Fibroblast of lung (primary cell): ENCODE measurements around the gene HAVCR2. TPM values are rescaled to one million over a fixed set of nuclear protein-coding genes. Genes with fewer than 3 reads are reported as not detected.

Experiments used
- DNase-seq, 2 donors: peaks; one replicate each; pipeline versions ENCODE4 v3.0.0 to v3.0.0-alpha.2; 2010; ENCODE audit warnings: low read depth in 2 of 2
- H2AFZ ChIP-seq: 2 replicates; pipeline ENCODE4 v1.5.1; 2012; ENCODE audit warnings: low read length, control low read depth, inconsistent platforms
- H3K27ac ChIP-seq: 2 replicates; pipeline ENCODE4 v1.5.1; 2011; ENCODE audit warnings: low read length, control low read depth; ENCODE audit not compliant: insufficient read depth
- H3K27me3 ChIP-seq: 2 replicates; pipeline ENCODE4 v1.5.1; 2011; ENCODE audit warnings: mild to moderate bottlenecking, low read length; ENCODE audit not compliant: control insufficient read depth, insufficient read depth
- H3K36me3 ChIP-seq: 2 replicates; pipeline ENCODE4 v1.5.1; 2011; ENCODE audit warnings: low read length; ENCODE audit not compliant: control insufficient read depth, insufficient read depth
- H3K4me1 ChIP-seq: 2 replicates; pipeline ENCODE4 v1.5.1; 2011; ENCODE audit warnings: low read length; ENCODE audit not compliant: control insufficient read depth, insufficient read depth; ENCODE audit errors: extremely low read depth
- H3K4me2 ChIP-seq: 2 replicates; pipeline ENCODE4 v1.5.1; 2011; ENCODE audit warnings: low read length, control low read depth; ENCODE audit not compliant: insufficient read depth; ENCODE audit errors: extremely low read depth
- H3K4me3 ChIP-seq, 4 experiments: fragments of 200-600 bp in 1 of 4; sonication (generic) in 1 of 4; replicated peaks in 1 of 4; 2 replicates each; pipeline ENCODE4 v1.5.1; 2011 to 2016; ENCODE audit warnings: low read length in 4 of 4, low read depth in 3 of 4, mild to moderate bottlenecking in 3 of 4, control low read depth in 2 of 4, inconsistent platforms in 1 of 4, mixed read lengths in 1 of 4; ENCODE audit not compliant: insufficient read depth in 1 of 4; ENCODE audit errors: control extremely low read depth in 1 of 4
- H3K79me2 ChIP-seq: 2 replicates; pipeline ENCODE4 v1.5.1; 2012; ENCODE audit warnings: mild to moderate bottlenecking, low read length, inconsistent platforms; ENCODE audit not compliant: control insufficient read depth, insufficient read depth
- H3K9ac ChIP-seq: 2 replicates; pipeline ENCODE4 v1.5.1; 2011; ENCODE audit warnings: mild to moderate bottlenecking, low read length, control low read depth; ENCODE audit not compliant: insufficient read depth
- H3K9me3 ChIP-seq: 2 replicates; pipeline ENCODE4 v1.5.1; 2012; ENCODE audit warnings: low read depth, low read length; ENCODE audit not compliant: control insufficient read depth, insufficient read depth
- H4K20me1 ChIP-seq: 2 replicates; pipeline ENCODE4 v1.5.1; 2011; ENCODE audit warnings: low read length; ENCODE audit not compliant: control insufficient read depth, insufficient read depth; ENCODE audit errors: extremely low read depth
- EZH2 ChIP-seq: IDR thresholded peaks from 2 replicates; pipeline ENCODE4 v1.5.1; 2012; ENCODE audit warnings: low read length, control low read depth, mild to moderate bottlenecking; ENCODE audit errors: missing control alignments
- polyA plus RNA-seq, 2 donors: library from polyadenylated mRNA; depleted of rRNA in 1 of 2; stranded (reverse) in 1 of 2; unstranded in 1 of 2; fragments of >200 nt; gene quantifications; 2 replicates each; pipeline ENCODE4 v1.2.1, GENCODE V29; 2011 to 2012; ENCODE audit warnings: missing spikeins in 1 of 2
- total RNA-seq: library from RNA; depleted of rRNA; stranded (reverse); fragments of >200 nt; gene quantifications from 2 replicates; pipeline ENCODE4 v1.2.1, GENCODE V29; 2014
- TF ChIP-seq, protein P1 (sequence below), 2 donors: IDR thresholded peaks in 1 of 2; conservative IDR thresholded peaks in 1 of 2; 1 replicate in 1 of 2; 2 replicates in 1 of 2; pipeline ENCODE4 v1.5.1; 2011 to 2012; ENCODE audit warnings: low read length in 2 of 2, control low read depth in 1 of 2, inconsistent platforms in 1 of 2, low read depth in 1 of 2, mild to moderate bottlenecking in 1 of 2

Gene HAVCR2
- total and polyA plus RNA-seq, 2 donors (not counting 1 experiment from before 2014, with no cell fraction given) = 0.56 to 2.5 TPM

DNA sequence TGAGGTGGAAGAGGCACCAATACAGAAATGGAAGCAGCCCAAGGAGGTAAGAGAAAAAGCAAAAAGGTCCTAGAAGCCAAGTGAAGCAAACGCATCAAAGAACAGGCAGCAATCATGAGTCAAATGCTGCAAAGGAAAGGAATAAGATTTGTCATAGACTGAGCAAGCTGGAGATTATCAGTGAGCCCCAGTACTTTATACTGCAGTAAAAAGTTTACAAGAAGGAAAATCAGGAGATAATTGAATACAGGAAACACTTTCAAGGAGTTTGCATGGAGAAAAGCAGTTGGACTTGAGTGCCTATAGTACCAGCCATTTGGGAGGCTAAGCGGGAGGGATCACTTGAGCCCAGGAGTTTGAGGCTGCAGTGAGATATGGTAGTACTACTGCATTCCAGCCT lies 42.8 kb downstream of the HAVCR2 start:
- Histone ChIP-seq H3K36me3 (no peaks in the 10 kb centered on the region), H3K79me2 (no peaks in the 10 kb centered on the region), H3K9me3 (no peaks in the 10 kb centered on the region), H3K4me2 (no peak overlapping the region), H3K4me1 (no peaks in the 10 kb centered on the region), H3K9ac (no peak overlapping the region), H3K27me3 (no peaks in the 10 kb centered on the region), H2AFZ (no peak overlapping the region), H4K20me1 (no peaks in the 10 kb centered on the region), H3K27ac (no peak overlapping the region), H3K4me3 (no peak overlapping the region)
- no peak for DNase-seq
- TF ChIP-seq, protein P1, sequence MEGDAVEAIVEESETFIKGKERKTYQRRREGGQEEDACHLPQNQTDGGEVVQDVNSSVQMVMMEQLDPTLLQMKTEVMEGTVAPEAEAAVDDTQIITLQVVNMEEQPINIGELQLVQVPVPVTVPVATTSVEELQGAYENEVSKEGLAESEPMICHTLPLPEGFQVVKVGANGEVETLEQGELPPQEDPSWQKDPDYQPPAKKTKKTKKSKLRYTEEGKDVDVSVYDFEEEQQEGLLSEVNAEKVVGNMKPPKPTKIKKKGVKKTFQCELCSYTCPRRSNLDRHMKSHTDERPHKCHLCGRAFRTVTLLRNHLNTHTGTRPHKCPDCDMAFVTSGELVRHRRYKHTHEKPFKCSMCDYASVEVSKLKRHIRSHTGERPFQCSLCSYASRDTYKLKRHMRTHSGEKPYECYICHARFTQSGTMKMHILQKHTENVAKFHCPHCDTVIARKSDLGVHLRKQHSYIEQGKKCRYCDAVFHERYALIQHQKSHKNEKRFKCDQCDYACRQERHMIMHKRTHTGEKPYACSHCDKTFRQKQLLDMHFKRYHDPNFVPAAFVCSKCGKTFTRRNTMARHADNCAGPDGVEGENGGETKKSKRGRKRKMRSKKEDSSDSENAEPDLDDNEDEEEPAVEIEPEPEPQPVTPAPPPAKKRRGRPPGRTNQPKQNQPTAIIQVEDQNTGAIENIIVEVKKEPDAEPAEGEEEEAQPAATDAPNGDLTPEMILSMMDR (conservative IDR thresholded peaks at IDR 0.05 in 1 of 2, IDR thresholded peaks at IDR 0.05 in 1 of 2; ENCODE audit: low read depth in 1 of 2, low read length in 2 of 2) = no peak
- no peak for TF ChIP-seq EZH2

DNA sequence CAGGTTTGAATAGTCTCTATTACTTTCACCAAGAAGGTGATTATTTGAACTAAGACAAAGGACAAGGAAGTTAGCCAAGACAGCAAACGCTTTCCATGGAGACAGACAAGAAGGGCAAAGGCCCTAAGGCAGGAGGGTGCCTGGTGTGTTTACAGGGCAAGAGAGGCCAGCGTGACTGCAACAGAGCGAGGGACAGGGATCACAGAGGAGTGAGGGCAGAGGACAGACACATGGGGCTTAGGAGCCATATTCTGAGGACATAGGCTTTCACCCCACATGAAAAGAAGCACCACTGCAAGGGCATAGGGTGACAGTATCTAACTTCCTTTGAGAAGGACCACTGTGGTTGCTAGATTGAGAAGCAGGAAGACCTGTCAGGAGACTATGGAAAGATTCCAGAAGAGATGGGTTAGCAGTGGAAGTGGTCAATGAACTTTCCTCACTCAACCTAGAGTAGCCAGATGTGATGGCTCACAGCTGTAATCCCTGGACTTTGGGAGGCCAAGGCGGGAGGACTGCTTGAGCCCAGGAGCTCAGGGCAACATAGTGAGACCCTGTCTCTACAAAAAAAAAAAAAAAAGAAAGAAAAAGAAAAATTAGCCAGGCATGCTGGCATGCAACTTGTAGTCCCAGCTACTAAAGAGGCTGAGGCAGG lies 44.9 kb downstream of the HAVCR2 start:
- H3K9me3 ChIP-seq = no peaks in the 10 kb centered on the region
- no peak for TF ChIP-seq EZH2
- TF ChIP-seq, protein P1 (conservative IDR thresholded peaks at IDR 0.05 in 1 of 2, IDR thresholded peaks at IDR 0.05 in 1 of 2; ENCODE audit: low read depth in 1 of 2, low read length in 2 of 2) = no peak
- H4K20me1 ChIP-seq = no peaks in the 10 kb centered on the region
- H3K27ac ChIP-seq = no peak overlapping the region
- DNase-seq = no peak
- H2AFZ ChIP-seq = no peak overlapping the region
- no peaks in the 10 kb centered on the region for H3K36me3 ChIP-seq
- H3K27me3 ChIP-seq = no peaks in the 10 kb centered on the region
- no peak overlapping the region for H3K4me2 ChIP-seq
- no peaks in the 10 kb centered on the region for H3K4me1 ChIP-seq
- H3K79me2 ChIP-seq = no peaks in the 10 kb centered on the region
- no peak overlapping the region for H3K9ac ChIP-seq
- H3K4me3 ChIP-seq = no peak overlapping the region

DNA sequence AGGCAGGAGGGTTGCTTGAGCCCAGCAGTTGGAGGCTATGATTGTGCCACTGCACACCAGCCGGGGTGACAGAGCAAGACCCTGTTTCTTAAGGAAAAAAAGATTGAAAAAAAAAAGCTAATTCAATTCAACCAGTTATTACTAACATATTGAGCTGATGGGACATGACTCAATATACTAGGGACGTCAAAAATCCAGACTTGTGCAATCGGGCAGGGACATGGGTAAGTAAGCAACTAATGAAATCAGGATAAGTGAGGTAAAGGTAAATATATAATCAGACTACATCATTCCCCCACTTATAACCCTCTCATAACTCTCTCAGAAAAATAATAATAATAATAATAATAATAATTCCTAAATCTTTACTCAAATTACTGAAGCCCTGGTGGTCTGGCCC lies 49.0 kb downstream of the HAVCR2 start:
- Histone ChIP-seq H3K9me3 (no peaks in the 10 kb centered on the region), H3K36me3 (no peaks in the 10 kb centered on the region), H3K79me2 (no peaks in the 10 kb centered on the region), H3K4me1 (no peaks in the 10 kb centered on the region), H2AFZ (no peak overlapping the region), H3K9ac (no peak overlapping the region), H3K4me3 (no peak overlapping the region), H3K27ac (no peak overlapping the region), H3K27me3 (no peaks in the 10 kb centered on the region), H4K20me1 (no peaks in the 10 kb centered on the region), H3K4me2 (no peak overlapping the region)
- no peak for DNase-seq
- TF ChIP-seq, protein P1 (conservative IDR thresholded peaks at IDR 0.05 in 1 of 2, IDR thresholded peaks at IDR 0.05 in 1 of 2; ENCODE audit: low read depth in 1 of 2, low read length in 2 of 2) = no peak
- TF ChIP-seq EZH2 = no peak
